Left lung (tissue), 10 donors: ENCODE results near the gene LTBP1. TPM values are rescaled to one million over a fixed set of nuclear protein-coding genes. Genes with fewer than 3 reads are reported as not detected.

Source experiments
- ATAC-seq: fragments of 200-7000 bp; cut with Tn5 transposase; one replicate; pipeline ENCODE4 v1.9.1; 2020; ENCODE audit warnings: moderate library complexity
- DNase-seq, 4 donors: peaks; one replicate each; pipeline ENCODE4 v3.0.0-alpha.2; 2013 to 2020
- H3K27ac ChIP-seq, 2 donors: fragments of 200-600 bp; sonication (generic) in 1 of 2; one replicate each; pipeline versions ENCODE4 v1.5.0 to v1.8.0; 2020 to 2021
- H3K27me3 ChIP-seq, 2 donors: fragments of 200-600 bp; sonication (generic) in 1 of 2; one replicate each; pipeline versions ENCODE4 v1.5.0 to v1.8.0; 2020 to 2021
- H3K36me3 ChIP-seq, 2 donors: fragments of 200-600 bp; sonication (generic) in 1 of 2; one replicate each; pipeline versions ENCODE4 v1.5.0 to v1.8.0; 2020 to 2021
- H3K4me1 ChIP-seq, 2 donors: fragments of 200-600 bp; one replicate each; pipeline ENCODE4 v1.8.0; 2021
- H3K4me3 ChIP-seq, 2 donors: fragments of 200-600 bp; sonication (generic) in 1 of 2; one replicate each; pipeline versions ENCODE4 v1.5.0 to v1.8.0; 2020 to 2021; ENCODE audit warnings: mild to moderate bottlenecking in 1 of 2
- H3K9me3 ChIP-seq, 2 donors: fragments of 200-600 bp; sonication (generic) in 1 of 2; one replicate each; pipeline versions ENCODE4 v1.5.0 to v1.8.0; 2020 to 2021
- intact Hi-C, 2 donors: fragments of 100-400 bp; cut with DNase I; formaldehyde crosslinking; loops; one replicate each; pipeline versions ENCODE4 v1.11.2 to v1.14.2; 2022
- polyA plus RNA-seq, 6 donors: library from polyadenylated mRNA; unstranded; fragments of 120-200 nt; gene quantifications; one replicate each; pipeline ENCODE4 v1.2.1, GENCODE V29; 2013; ENCODE audit not compliant: insufficient read length in 6 of 6
- total RNA-seq, 2 donors: library from RNA; stranded (reverse); fragmentation: NEBNext Ultra II Directional; extraction: Animal tissue kit (Norgen Biotek cat#: 25700); gene quantifications; one replicate each; pipeline ENCODE4 v1.2.1, GENCODE V29; 2021
- TF ChIP-seq, protein P1 (sequence below), 2 donors: fragments of 200-600 bp; sonication (generic) in 1 of 2; IDR thresholded peaks; one replicate each; pipeline versions ENCODE4 v1.5.0 to v1.8.0; 2021; ENCODE audit warnings: antibody characterized with exemption in 2 of 2
- donor health status: DM: no; HTN: yes; CAD: no.
- donor health status: DM: no; HTN: no; CAD: no.

The LTBP1 gene
- total and polyA plus RNA-seq, 8 donors = 35.4 to 81.2 (median 50.9) TPM

DNA sequence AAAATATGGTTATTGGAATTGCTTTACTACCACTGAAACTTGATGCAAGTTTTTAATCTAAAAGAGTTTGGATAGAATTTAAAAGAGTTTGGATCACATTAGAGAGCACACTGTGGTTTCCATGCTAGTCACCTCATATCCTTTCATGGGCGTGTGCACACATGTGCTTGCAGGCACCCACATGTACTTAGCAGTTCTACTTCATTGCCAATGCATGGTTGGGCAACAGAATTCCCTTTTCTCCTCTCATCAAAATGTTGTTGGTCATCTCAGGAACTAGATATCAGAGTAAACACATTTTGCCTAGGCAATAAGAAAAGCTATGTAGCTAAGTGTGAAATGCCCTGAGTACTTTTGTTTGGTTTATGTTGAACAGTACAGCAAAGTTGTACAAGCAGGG is 275.6 kb downstream of the LTBP1 start:
- ATAC-seq = no peak
- no peak for DNase-seq
- Histone ChIP-seq H3K27me3 (no peaks in the 10 kb centered on the region), H3K9me3 (no peaks in the 10 kb centered on the region), H3K27ac (no peak overlapping the region), H3K4me3 (no peak overlapping the region), H3K4me1 (no peaks in the 10 kb centered on the region), H3K36me3 (no peaks in the 10 kb centered on the region)
- TF ChIP-seq, protein P1, sequence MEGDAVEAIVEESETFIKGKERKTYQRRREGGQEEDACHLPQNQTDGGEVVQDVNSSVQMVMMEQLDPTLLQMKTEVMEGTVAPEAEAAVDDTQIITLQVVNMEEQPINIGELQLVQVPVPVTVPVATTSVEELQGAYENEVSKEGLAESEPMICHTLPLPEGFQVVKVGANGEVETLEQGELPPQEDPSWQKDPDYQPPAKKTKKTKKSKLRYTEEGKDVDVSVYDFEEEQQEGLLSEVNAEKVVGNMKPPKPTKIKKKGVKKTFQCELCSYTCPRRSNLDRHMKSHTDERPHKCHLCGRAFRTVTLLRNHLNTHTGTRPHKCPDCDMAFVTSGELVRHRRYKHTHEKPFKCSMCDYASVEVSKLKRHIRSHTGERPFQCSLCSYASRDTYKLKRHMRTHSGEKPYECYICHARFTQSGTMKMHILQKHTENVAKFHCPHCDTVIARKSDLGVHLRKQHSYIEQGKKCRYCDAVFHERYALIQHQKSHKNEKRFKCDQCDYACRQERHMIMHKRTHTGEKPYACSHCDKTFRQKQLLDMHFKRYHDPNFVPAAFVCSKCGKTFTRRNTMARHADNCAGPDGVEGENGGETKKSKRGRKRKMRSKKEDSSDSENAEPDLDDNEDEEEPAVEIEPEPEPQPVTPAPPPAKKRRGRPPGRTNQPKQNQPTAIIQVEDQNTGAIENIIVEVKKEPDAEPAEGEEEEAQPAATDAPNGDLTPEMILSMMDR (IDR thresholded peaks at IDR 0.05) = no peak
- intact Hi-C loops = no loop called here

DNA sequence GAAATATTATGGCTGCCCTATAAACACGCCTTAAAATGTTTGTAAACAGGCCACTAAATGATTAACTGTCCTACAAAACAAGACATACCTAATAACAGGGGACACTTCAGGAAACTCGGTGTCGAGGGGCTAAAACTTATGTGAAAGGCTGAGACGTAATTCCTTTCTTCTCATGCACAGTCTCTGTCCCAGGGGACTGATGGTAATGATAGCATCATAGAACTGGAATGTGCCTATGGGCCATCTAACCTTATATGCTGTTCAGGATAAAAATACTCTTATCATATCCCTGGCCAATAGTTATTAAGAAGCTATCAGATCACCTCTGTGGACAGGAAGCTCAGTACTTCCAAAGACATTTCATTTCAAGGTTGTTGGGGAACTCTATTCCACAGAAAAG is 277.1 kb downstream of the LTBP1 start:
- no peaks in the 10 kb centered on the region for H3K4me1 ChIP-seq
- H3K4me3 ChIP-seq = no peak overlapping the region
- DNase-seq = no peak
- no peak for ATAC-seq
- no peak overlapping the region for H3K27ac ChIP-seq
- no peaks in the 10 kb centered on the region for H3K9me3 ChIP-seq
- H3K36me3 ChIP-seq = no peaks in the 10 kb centered on the region
- intact Hi-C loops = no loop called here
- H3K27me3 ChIP-seq = no peaks in the 10 kb centered on the region
- TF ChIP-seq, protein P1 (IDR thresholded peaks at IDR 0.05) = no peak

DNA sequence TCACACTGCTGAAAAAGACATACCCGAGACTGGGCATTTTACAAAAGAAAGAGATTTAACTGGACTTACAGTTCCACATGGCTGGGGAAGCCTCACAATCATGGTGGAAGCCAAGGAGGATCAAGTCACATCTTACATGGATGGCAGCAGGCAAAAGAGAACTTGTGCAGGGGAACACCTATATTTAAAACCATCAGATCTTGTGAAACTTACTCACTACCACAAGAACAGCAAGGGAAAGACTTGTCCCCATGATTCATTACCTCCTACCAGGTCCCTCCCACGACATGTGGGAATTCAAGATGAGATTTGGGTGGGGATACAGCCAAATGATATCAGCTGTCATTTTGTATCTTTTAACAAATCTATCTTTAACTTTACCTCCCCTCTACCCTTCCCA is 278.6 kb downstream of the LTBP1 start:
- intact Hi-C loops = no loop called here
- ATAC-seq (no peak), DNase-seq (no peak)
- H3K36me3 ChIP-seq = no peaks in the 10 kb centered on the region
- TF ChIP-seq, protein P1 (IDR thresholded peaks at IDR 0.05) = no peak
- no peaks in the 10 kb centered on the region for H3K4me1 ChIP-seq
- no peak overlapping the region for H3K27ac ChIP-seq
- H3K9me3 ChIP-seq = no peaks in the 10 kb centered on the region
- H3K4me3 ChIP-seq = no peak overlapping the region
- no peaks in the 10 kb centered on the region for H3K27me3 ChIP-seq

DNA sequence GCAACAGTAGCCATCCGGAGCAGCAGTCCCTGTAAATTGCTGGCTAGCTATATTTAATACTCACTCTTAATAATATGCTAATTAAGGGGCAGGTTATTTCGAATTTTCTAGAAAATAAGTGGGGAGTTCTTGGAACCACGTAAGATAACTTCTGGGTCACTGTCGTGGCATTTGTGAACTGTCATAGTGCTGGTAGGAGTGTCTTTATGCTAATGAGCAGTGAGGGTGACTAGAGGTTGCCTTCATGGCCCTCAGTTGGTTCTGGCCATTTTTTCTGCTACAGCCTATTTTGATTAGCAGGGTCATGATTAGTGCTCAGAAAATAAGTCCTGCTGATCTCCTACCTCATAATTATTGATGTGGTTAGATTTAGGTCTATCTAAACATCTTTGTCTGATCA is 279.8 kb downstream of the LTBP1 start:
- H3K4me1 ChIP-seq = no peaks in the 10 kb centered on the region
- TF ChIP-seq, protein P1 (IDR thresholded peaks at IDR 0.05) = no peak

DNA sequence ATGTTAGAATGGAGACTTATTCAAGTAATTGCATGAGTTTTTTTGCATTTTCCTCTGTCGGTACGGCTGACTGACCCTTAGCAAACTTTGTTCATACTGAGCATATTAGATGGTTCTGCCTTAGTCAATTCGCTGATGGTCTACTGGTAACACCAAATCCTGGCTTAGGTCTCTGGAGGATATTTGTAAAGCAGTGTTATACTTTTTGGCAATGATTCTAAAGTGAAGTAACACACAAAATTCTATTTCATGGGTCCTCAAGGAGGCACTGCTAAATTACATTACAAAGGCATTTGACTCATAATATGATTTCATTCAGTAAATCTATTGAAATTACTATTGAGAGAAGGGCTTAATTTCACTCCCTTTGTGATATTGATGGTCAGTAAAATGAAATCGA is 282.9 kb downstream of the LTBP1 start:
- ATAC-seq = no peak
- Histone ChIP-seq H3K4me3 (no peak overlapping the region), H3K36me3 (no peaks in the 10 kb centered on the region), H3K9me3 (no peaks in the 10 kb centered on the region), H3K27ac (no peak overlapping the region), H3K4me1 (no peaks in the 10 kb centered on the region), H3K27me3 (no peaks in the 10 kb centered on the region)
- intact Hi-C loops = no loop called here
- DNase-seq = no peak
- TF ChIP-seq, protein P1 (IDR thresholded peaks at IDR 0.05) = no peak

More for the DNA sequence above, 279.8 kb downstream of the LTBP1 start:
- DNase-seq (no peak), ATAC-seq (no peak)
- Histone ChIP-seq H3K27me3 (no peaks in the 10 kb centered on the region), H3K36me3 (no peaks in the 10 kb centered on the region), H3K27ac (no peak overlapping the region), H3K4me3 (no peak overlapping the region), H3K9me3 (no peaks in the 10 kb centered on the region)
- intact Hi-C loops = no loop called here
